Esophagus squamous epithelium (tissue), 5 donors: ENCODE measurements around the gene AREL1. TPM values are rescaled to one million over a fixed set of nuclear protein-coding genes. Genes with fewer than 3 reads are reported as not detected.

ENCODE experiments used
- DNase-seq: peaks from one replicate; lab custom pipeline; 2025; lab: John Stamatoyannopoulos, UW
- H3K27ac ChIP-seq, 4 donors: fragments of 200-600 bp; sonication (generic); one replicate each; pipeline ENCODE4 v1.5.1; 2016 to 2019; ENCODE audit warnings: mild to moderate bottlenecking in 1 of 4
- H3K27me3 ChIP-seq, 4 donors: fragments of 200-600 bp; sonication (generic); 1 replicate in 3 of 4; 2 replicates in 1 of 4; pipeline versions ENCODE4 v1.5.1 to v1.6.0; 2017 to 2021; ENCODE audit warnings: antibody characterized with exemption in 1 of 4
- H3K36me3 ChIP-seq, 3 donors: fragments of 200-600 bp; sonication (generic); one replicate each; pipeline ENCODE4 v1.5.1; 2016 to 2019
- H3K4me1 ChIP-seq, 3 donors: fragments of 200-600 bp; sonication (generic); one replicate each; pipeline ENCODE4 v1.5.1; 2017 to 2019
- H3K4me3 ChIP-seq, 4 donors: fragments of 200-600 bp; sonication (generic); 1 replicate in 3 of 4; 2 replicates in 1 of 4; pipeline ENCODE4 v1.5.1; 2016 to 2019; ENCODE audit warnings: mild to moderate bottlenecking in 2 of 4, moderate library complexity in 1 of 4
- H3K9me3 ChIP-seq, 3 donors: fragments of 200-600 bp; sonication (generic); one replicate each; pipeline ENCODE4 v1.5.1; 2016 to 2019
- CTCF ChIP-seq, 6 experiments: fragments of 450-650 bp in 4 of 6; fragments of 200-600 bp in 2 of 6; sonication (generic) in 2 of 6; IDR thresholded peaks; one replicate each; pipeline ENCODE4 v1.5.1; 2016 to 2019; ENCODE audit warnings: antibody characterized with exemption in 6 of 6, mild to moderate bottlenecking in 4 of 6, moderate library complexity in 4 of 6
- POLR2A ChIP-seq, 4 donors: fragments of 450-650 bp; IDR thresholded peaks; one replicate each; pipeline ENCODE4 v1.6.1; 2017; ENCODE audit warnings: antibody characterized with exemption in 4 of 4, mild to moderate bottlenecking in 4 of 4, moderate library complexity in 3 of 4
- WGBS, 2 donors: methylation state at CpG; one replicate each; pipeline ENCODE4 v1.1.5; 2018; 5-methylcytosine and 5-hydroxymethylcytosine counted together
- intact Hi-C: fragments of 100-400 bp; cut with DNase I; formaldehyde crosslinking; loops from one replicate; pipeline ENCODE4 v1.15.0; 2022
- total RNA-seq, 4 donors: library from RNA; depleted of rRNA; stranded (reverse); fragments of >200 nt; gene quantifications; one replicate each; pipeline ENCODE4 v1.1.0, GENCODE V29; 2016
- donor health status: DM: yes; HTN: yes; CAD: no.

AREL1 gene
- total RNA-seq, 4 donors from 2014 or later, result 17.0 to 21.6 (median 19.8) TPM

DNA sequence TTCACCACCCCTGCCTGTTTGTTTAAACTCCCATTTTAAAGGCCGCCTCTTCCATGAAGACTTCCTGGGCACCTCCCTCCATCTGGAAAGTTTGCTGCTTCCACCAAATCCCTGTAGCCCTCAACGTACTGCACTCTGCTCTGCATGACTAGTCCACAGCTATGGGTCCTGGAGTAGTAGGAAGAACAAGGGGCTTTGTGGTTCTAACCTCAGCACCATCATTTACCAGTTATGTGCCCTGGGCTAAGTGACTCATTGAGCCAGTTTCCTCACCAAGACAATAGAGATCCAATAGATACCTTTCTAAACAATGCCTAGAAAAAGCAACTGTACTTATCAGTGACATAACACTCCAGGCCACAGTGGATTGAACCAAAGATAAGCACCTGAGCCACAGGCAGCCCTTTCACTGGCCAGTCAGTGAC, 92.4 kb downstream of the AREL1 start:
- intact Hi-C loops, result no loop called here
- DNase-seq, result no peak
- Histone ChIP-seq H3K27ac (peak overlapping the region in 3 of 4 donors; percentile 48 to 84 (median 78)), H3K27me3 (no peaks in the 10 kb centered on the region), H3K4me3 (no peak overlapping the region), H3K9me3 (no peaks in the 10 kb centered on the region), H3K4me1 (peaks cover 58 to 78% (median 68%) of the 10 kb centered on the region in 3 donors), H3K36me3 (no peaks in the 10 kb centered on the region)
- no peak for TF ChIP-seq POLR2A (IDR thresholded peaks at IDR 0.05)
- no peak for TF ChIP-seq CTCF (IDR thresholded peaks at IDR 0.05)
- WGBS, 2 donors, result 33 to 64% methylated on average over 2 of the region's 2 CpGs

GRCh38 chr14:74619672-74620131, 93.2 kb downstream of the AREL1 start:
- TF ChIP-seq POLR2A (IDR thresholded peaks at IDR 0.05) (no peak), CTCF (IDR thresholded peaks at IDR 0.05) (no peak)
- Histone ChIP-seq H3K4me1 (peaks cover 66 to 86% (median 74%) of the 10 kb centered on the region in 3 donors), H3K27ac (peak overlapping the region in 3 of 4 donors; percentile 48 to 84 (median 78)), H3K36me3 (no peaks in the 10 kb centered on the region), H3K9me3 (no peaks in the 10 kb centered on the region), H3K27me3 (no peaks in the 10 kb centered on the region), H3K4me3 (no peak overlapping the region)
- WGBS, 2 donors, result 47 to 50% methylated on average over 5 to 6 of the region's 6 CpGs
- DNase-seq, result no peak
- intact Hi-C loops, result no loop called here

- intact Hi-C loops, result no loop called here
- H3K27ac ChIP-seq, result peak overlapping the region; percentile 5 to 84 (median 63)
- WGBS, 2 donors, result 45 to 59% methylated on average over 6 to 9 of the region's 10 CpGs
- TF ChIP-seq CTCF (IDR thresholded peaks at IDR 0.05), result no peak
- TF ChIP-seq POLR2A (IDR thresholded peaks at IDR 0.05), result no peak
- H3K4me1 ChIP-seq, result peaks cover 70 to 100% (median 87%) of the 10 kb centered on the region in 3 donors
- DNase-seq, result peak; percentile 49
- H3K9me3 ChIP-seq, result no peaks in the 10 kb centered on the region
- H3K27me3 ChIP-seq, result no peaks in the 10 kb centered on the region
- H3K4me3 ChIP-seq, result peak overlapping the region in 1 of 4 donors; percentile 1
- no peaks in the 10 kb centered on the region for H3K36me3 ChIP-seq
Measured at GRCh38 chr14:74618078-74618952, 94.6 kb downstream of the AREL1 start.

DNA sequence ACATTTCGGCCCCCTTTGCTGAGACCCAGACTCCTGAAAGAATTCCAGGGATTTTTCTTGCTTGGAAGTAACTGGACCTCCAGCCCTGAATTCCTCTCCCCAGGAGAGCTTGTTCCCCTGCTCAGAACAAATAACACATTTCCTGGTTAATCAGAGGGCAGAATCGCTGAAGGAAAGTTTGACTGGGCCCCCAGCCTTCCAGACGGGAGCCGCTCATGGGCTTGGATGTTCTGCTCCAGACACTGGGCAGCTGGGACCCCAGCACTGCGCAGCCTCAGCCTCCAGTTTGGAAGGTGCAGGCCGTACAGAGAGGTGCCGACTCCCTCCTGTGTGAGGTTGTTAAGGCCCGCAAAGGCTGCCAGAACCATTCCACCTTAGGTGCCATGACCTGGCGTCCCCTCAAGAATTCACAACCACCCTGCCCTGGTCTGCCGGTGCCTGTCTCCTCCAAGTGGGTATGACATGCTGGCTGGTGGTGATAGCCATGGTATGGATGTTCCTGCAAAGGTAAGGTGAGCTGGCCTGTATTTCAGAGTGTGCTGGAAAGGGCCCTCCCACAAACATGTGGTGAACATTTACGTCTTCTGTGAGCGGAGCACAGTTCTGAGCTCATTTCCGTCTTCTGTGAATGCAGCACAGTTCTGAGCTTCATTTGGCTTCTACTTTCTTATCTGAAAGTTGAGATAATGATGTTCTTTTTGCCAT, 95.7 kb downstream of the AREL1 start:
- H3K36me3 ChIP-seq, result no peaks in the 10 kb centered on the region
- no peaks in the 10 kb centered on the region for H3K9me3 ChIP-seq
- intact Hi-C loops, result no loop called here
- H3K27ac ChIP-seq, result peak overlapping the region; percentile 53 to 78 (median 70)
- H3K4me1 ChIP-seq, result peaks cover 77 to 98% (median 88%) of the 10 kb centered on the region in 3 donors
- H3K4me3 ChIP-seq, result no peak overlapping the region
- TF ChIP-seq CTCF (IDR thresholded peaks at IDR 0.05) (peak in 1 of 6 experiments; percentile 5), POLR2A (IDR thresholded peaks at IDR 0.05) (no peak)
- no peaks in the 10 kb centered on the region for H3K27me3 ChIP-seq
- DNase-seq, result no peak
- 54 to 70% methylated on average over 4 to 7 of the region's 13 CpGs for WGBS, 2 donors
